NT2/D1 (cell line): Measurements from ENCODE around the gene TMEM131.

ENCODE experiments used
- SUZ12 ChIP-seq: IDR thresholded peaks from 2 replicates; pipeline ENCODE4 v1.6.1; 2011; ENCODE audit not compliant: insufficient read length, insufficient read depth; ENCODE audit errors: extremely low read depth
- YY1 ChIP-seq: IDR thresholded peaks from 2 replicates; pipeline ENCODE4 v1.6.1; 2011; ENCODE audit not compliant: insufficient read length, insufficient read depth
- ZNF274 ChIP-seq: IDR thresholded peaks from 2 replicates; pipeline ENCODE4 v1.6.1; 2011; ENCODE audit warnings: mild to moderate bottlenecking, low read depth, low read length

- TF ChIP-seq YY1 (no peak), SUZ12 (no peak), ZNF274 (no peak)
Measured at GRCh38 chr2:97965116-97965515, 30.6 kb downstream of the TMEM131 start.
